ENCODE data around the gene CST1.

DNA sequence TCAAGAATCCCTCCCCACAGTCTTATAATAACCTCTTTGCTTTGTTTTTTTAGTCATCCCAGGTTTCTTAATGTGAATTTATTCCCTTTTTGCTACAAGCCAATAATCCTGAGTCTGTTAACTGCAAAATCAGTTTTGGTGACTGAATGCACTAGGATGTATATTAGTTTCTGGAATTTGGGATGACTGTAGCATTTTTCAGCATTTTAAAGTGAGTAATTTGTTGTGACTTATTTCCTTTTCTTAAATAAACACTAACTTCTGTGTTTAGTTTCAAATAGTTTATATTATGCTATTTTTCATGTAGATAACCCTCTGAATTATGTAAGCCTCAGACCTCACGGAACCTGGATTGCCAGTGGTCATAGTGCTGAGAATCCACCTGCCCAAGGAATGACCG lies 5.5 kb downstream of the CST1 start:
- no peak for TF ChIP-seq CTCF (IDR thresholded peaks at IDR 0.05)
- TF ChIP-seq POLR2A (IDR thresholded peaks at IDR 0.05), result no peak
